DMS 273 (cell line): Measurements from ENCODE around the gene C20orf204.

Source experiments
- DNase-seq: peaks from one replicate; lab custom pipeline; 2025; ENCODE audit not compliant: unreplicated experiment; lab: John Stamatoyannopoulos, UW

Gene C20orf204

DNA sequence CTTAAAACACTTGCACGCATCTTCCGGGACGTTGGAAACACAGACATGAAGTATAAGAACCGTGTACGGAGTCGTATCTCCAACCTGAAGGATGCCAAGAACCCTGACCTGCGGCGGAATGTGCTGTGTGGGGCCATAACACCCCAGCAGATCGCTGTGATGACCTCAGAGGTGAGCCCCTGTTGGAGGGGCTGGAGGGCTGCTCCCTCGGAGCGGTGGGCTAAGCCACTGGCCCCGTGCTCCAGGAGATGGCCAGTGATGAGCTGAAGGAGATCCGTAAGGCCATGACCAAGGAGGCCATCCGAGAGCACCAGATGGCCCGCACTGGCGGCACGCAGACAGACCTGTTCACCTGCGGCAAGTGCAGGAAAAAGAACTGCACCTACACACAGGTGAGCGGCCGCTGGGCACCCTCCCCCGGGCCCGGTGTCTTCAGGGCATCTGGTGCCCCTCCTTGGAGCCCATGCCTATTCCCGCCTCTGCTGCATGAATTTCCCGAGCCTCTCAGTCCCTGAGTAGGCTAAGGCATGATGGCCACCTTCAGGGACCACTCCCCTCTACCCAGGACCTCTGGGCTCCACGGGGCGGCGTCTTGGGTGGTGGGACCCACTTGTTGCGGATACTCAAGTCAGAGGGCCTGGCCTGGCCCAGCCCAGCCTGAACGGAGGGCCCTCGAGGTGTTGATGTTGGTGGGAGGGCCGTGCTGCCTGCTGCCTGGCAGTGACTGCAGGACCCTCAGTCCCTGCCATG is 34.4 kb downstream of the C20orf204 start:
- no peak for DNase-seq

DNA sequence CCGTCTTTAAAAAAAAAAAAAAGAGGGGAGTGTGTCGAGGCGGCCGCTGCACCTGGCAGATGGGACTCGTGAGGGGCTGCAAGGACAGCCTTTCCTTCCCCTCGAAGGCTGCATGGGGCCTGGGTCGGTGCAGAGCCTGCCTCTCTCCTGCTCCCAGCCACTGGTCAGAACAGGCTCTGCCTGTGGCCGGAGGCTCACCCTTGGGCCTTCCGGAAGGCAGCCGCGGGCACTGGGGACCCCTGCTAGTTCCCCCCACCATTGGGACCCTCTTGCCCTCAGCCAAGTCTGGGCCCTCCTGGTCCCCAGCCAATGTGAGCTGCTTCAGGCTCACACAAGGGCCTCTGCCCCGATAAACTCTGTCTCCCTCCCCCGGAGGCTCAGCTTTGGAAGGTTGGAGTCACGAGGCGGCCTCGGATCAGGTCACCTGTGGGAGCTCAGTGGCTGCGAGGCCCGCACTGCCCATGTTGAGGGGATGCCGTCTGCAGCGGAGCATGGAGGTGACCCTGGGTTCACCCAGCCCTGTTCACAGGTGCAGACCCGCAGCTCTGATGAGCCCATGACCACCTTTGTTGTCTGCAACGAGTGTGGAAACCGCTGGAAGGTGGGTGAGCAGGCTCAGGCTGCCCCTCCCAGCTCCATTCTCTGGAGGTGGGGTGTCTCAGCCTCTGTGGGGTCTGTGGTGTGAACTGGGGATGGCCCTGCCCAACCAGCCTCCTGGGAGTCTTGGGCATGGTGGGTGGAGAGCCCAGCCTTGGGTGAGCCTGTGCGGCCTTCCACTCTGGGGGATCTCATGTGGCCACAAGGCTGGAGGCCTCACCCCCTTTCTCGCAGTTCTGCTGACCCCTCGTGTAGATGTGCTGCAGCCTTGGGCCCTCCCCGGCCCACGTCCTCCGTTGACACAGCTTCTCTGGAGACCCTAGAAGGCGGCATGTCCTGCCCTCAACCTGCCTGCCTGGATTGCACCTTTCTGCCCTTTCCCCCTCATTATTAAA is 35.7 kb downstream of the C20orf204 start:
- DNase-seq, result no peak

DNA sequence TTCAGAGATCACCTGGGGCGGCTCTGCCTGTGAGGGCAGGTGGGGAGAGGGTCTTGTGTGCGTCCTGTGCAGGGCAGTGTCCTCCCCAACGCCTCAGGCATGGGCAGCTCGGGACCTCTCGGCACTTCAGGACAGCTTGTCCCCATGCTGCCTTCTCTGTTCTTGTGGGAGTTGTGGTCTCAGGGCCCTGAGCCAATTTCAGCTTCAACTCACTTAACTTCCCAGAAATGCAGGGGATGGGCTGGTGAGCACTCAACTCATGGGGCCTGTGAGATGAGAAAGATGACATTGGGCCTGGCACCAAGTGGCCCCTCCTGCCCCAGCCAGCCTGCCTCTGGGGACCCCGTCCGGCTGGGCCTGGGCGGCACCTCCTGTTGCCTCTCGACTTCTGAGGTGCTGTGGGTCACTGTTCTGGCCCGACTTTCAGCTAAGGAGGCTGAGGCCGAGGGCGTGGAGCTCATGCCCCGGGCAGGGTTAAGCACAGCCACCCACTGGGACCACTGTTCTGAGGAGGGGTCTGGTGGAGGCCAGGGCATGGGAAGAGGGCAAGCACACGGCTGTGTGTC is 36.6 kb downstream of the C20orf204 start:
- DNase-seq, result no peak

DNA sequence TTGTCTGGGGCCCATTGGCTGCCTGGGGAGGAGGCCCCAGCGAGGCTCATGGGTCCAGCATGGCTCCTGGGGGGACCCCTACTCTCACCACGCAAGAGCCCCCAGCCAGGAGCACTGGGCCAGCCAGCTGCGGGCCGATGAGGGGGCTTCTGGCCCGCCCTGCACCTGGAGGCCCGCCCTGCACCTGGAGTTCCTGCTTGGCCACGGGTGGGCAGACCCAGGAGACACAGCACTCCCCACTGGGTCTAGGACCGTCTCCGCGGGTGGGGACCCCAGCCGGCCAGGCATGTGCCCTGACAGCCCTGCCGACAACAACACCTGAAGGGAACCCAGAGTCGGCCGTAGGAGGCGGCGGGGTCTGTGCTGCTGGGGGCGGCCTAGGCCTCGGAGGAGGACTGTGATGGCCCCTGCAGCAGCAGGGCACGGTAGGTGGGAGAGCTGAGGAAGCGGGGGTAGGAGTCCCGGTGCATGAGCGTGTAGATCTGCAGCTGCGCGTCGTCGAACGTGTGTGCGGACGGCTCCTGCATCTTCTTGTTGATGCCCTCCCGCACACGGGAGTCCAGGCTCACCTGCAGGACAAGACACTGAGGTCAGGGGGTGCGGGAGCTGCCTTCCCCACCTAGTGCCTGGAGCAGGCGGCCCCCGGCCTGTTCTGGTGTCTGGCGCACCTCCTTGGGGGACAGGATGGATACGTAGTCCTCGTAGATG is 37.6 kb downstream of the C20orf204 start:
- DNase-seq, result no peak

DNA sequence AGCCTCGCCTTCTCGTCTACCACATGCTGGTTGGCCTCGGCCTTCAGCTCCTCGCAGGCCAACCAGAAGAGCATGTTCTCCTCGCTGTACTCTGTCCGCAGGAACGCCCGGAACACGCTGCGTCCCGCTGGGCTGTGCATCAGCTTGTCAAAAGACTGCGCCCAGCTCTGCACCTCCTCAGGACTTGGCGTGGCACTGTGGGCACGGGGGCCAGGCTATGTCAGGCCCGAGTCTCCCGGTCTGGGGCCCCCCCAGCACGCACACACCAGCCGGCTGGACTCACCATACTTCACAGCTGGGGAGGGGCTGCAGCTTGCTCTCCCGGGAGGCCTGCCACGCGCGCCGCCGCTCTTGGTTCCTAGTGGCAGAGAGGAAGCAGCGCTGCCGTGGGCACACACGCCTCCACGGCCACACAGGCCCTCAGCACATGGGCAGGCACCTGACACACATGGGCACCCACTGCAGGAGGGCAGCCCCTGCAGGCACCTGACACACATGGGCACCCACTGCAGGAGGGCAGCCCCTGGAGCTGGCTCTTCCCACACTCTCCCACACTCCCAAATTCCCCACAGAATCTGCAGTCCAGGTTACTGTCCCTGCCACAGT is 38.3 kb downstream of the C20orf204 start:
- DNase-seq, result no peak

DNA sequence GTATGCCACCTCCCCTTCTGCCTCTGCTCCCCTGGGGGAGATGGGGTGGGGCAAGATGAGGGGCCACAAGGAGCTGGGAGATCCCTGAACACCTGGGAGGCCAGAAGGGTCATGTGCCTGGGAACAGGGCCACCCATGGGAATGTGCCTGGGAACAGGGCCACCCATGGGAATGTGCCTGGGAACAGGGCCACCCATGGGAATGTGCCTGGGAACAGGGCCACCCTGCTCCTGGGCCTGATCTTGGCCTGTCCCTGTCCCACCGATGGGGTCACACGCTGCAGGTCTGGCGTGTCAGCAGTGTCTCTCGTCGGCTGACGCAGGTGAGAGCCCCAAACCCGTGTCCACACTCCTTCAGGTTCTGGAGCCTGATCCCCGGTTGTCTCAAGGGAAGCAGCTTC is 39.0 kb downstream of the C20orf204 start:
- no peak for DNase-seq

- no peak for DNase-seq
Measured at GRCh38 chr20:64075556-64075955, 39.6 kb downstream of the C20orf204 start.

- no peak for DNase-seq
Measured at GRCh38 chr20:64076061-64076997, 40.3 kb downstream of the C20orf204 start.

DNA sequence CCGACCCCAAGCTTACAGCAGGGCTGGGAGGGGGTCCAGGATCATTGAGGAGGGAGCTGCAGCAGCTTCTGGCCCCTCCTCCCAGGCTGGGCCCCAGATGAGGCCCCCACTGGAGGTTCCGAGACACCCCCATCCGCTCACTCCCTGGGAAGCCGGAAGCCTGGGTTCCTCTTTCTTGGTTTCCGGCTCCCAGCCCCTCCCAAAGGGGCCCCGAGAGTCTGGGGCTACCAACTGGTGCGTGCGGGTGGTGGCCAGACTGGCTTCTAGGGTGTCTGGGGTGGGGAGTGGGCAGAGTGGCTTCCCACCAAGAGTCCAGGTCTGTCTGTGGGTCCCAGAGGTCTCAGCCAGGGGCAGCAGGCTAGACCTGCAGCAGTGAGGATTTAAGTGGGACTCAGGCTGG is 41.1 kb downstream of the C20orf204 start:
- DNase-seq, result no peak

DNA sequence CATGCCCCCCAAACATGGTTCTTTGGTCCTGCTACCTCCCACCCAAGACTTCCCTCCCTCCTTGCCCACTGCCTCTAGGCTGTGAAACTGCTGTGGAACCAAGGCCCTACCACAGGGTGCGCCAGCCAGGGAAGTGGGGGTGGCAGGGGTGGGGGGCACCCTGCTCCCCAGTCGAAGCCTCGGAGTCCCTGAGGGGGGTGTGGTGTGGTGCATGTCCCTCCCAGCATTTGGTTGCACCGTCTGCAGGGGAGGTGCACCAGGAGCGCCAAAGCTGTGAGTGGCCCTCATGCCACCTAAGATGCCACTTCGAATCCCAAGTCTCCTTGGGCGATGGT is 41.5 kb downstream of the C20orf204 start:
- no peak for DNase-seq

GRCh38 chr20:64077876-64078551 is 42.0 kb downstream of the C20orf204 start:
- DNase-seq, result no peak

GRCh38 chr20:64078934-64079272 is 42.9 kb downstream of the C20orf204 start:
- DNase-seq, result no peak

- peak; percentile 90 for DNase-seq
Measured at GRCh38 chr20:64079273-64080012, 43.5 kb downstream of the C20orf204 start, which contains the start of gene RGS19. RGS19 (minus strand) TSS chr20:64079518; CDS start chr20:64076886, 2,632 bp downstream.

- DNase-seq, result no peak
Measured at GRCh38 chr20:64080013-64080812, 44.2 kb downstream of the C20orf204 start, which contains the start of gene OPRL1. OPRL1 (plus strand) TSS chr20:64080082; CDS start chr20:64092721, 12,639 bp downstream.

GRCh38 chr20:64080813-64081623 is 45.0 kb downstream of the C20orf204 start:
- DNase-seq, result no peak

- no peak for DNase-seq
Measured at GRCh38 chr20:64081624-64081964, 45.6 kb downstream of the C20orf204 start.
